Astrocyte of the spinal cord (primary cell): Measurements from ENCODE around the gene ATP2B3.

Source experiments
- DNase-seq: peaks from one replicate; pipeline ENCODE4 v3.0.0; 2011; ENCODE audit warnings: low read depth, low spot score
- H3K4me3 ChIP-seq: 2 replicates; pipeline ENCODE4 v1.5.1; 2011; ENCODE audit warnings: low read depth, mild to moderate bottlenecking, low read length, moderate library complexity
- in situ Hi-C: cut with HindIII; loops from 2 replicates; pipeline ENCODE4 v1.10.0; 2017; ENCODE audit warnings: low sequenced_read_pairs
- TF ChIP-seq, protein P1 (sequence below): IDR thresholded peaks from 2 replicates; pipeline ENCODE4 v1.5.1; 2012; ENCODE audit warnings: low read depth, mild to moderate bottlenecking, low read length, inconsistent platforms

The ATP2B3 gene

DNA sequence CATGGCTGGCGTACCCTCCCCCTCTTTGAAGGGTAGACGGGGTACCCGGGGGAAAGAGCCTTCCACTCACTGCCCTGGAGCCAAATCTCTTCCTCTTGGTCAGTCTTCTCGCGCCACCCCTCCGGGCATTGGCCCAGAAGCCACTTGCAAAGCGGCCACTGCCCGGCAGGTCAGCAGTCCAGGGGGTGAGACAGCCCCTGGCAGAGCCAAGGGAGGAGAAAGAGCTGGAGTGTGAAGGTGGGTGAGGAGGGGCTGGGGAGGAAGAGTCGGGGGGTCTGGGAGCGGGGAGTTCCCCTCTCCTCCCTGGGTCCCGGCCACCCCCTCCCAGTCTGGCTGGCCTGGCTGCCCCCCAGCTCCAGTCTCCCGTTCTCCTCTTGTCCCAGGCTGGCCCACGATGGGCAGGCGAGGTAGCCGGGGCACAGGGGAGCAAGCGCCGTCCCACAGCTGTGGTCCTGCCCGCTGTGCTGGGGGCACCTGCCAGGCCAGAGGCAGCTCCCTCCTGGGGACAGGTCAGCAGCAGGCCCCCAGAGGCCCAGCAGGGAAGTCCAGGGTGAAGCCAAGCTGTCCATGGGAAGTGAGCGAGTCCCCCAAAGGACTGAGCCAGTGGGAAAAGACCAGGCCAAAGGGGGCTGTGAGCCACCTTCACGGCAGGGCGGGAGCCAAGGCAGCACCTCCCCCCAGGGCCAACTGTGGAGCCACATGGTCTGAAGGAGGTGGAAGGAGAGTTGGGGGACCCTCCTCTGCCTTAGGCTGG is 108.0 kb downstream of the ATP2B3 start:
- H3K4me3 ChIP-seq: no peak overlapping the region
- no peak for DNase-seq
- in situ Hi-C loops: no loop called here
- TF ChIP-seq, protein P1, sequence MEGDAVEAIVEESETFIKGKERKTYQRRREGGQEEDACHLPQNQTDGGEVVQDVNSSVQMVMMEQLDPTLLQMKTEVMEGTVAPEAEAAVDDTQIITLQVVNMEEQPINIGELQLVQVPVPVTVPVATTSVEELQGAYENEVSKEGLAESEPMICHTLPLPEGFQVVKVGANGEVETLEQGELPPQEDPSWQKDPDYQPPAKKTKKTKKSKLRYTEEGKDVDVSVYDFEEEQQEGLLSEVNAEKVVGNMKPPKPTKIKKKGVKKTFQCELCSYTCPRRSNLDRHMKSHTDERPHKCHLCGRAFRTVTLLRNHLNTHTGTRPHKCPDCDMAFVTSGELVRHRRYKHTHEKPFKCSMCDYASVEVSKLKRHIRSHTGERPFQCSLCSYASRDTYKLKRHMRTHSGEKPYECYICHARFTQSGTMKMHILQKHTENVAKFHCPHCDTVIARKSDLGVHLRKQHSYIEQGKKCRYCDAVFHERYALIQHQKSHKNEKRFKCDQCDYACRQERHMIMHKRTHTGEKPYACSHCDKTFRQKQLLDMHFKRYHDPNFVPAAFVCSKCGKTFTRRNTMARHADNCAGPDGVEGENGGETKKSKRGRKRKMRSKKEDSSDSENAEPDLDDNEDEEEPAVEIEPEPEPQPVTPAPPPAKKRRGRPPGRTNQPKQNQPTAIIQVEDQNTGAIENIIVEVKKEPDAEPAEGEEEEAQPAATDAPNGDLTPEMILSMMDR: no peak

DNA sequence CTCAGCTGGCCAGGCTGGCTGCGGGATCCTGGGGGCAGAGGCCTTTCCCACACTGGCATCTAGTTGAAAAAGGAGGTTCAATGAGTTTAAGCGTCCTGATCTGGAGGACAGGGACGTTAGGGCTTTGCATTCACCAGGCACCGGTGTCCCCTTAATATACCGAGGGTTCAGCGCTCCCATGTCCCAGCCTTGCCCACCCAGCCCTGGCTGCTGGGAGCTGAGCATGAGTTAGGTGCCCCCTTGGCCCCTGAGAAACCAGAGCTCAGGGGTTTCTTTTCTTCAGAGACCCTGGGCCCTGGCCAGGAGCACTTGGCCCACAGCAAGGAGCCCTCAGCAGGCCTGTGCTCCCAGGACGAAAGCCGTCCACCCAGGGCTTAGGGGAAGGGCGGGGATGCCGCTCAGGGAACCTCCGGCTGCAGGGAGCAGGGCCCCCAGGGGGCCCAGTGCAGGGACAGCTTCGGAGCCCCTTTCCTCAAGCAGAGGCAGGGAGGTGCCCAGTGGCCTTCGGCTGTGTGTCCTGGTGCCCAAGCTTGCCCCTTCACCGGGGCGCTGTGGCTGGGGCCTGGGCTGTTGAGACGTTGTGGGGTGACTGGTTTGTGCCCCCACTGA is 108.7 kb downstream of the ATP2B3 start:
- in situ Hi-C loops: no loop called here
- no peak overlapping the region for H3K4me3 ChIP-seq
- TF ChIP-seq, protein P1: no peak
- DNase-seq: no peak

DNA sequence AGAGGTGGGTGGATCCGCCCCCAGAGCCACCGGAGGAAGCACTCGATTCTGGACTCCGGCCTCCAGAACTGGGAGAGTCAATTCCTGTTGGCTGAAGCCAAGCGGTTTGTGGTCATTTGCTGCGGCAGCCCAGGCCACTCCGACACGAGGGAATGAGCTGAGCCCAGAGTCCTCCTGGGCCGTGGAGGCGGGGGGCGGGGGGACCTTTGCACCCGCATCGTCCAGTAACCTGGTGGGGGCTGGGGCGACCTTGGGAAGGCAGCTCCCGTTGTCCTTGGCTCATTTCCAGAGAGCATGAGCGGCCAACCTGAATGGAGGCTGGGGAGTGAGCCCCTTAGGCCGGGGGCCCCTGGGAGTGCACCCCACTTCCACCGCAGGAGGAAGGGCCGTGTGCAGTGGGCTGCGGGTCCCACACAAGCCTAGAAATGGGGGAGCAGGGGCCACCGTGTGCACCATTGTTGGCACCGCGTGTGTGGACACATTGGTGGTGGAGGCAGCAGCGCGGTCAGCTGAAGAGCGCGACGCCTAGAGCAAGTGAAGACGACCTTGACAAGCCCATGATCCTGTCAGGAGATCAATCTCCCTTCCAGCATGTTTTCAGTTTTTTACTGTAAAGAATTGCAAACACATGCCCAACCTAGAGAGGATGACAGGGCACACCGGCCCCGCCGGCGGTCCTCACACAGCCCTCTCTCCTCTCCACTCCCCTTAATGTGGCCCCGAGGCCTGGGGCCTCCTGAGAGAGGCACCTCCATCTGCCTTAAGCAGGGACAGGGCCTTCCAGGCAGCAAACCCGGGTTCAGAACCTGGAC is 109.6 kb downstream of the ATP2B3 start:
- no peak overlapping the region for H3K4me3 ChIP-seq
- TF ChIP-seq, protein P1: no peak
- in situ Hi-C loops: no loop called here
- no peak for DNase-seq

DNA sequence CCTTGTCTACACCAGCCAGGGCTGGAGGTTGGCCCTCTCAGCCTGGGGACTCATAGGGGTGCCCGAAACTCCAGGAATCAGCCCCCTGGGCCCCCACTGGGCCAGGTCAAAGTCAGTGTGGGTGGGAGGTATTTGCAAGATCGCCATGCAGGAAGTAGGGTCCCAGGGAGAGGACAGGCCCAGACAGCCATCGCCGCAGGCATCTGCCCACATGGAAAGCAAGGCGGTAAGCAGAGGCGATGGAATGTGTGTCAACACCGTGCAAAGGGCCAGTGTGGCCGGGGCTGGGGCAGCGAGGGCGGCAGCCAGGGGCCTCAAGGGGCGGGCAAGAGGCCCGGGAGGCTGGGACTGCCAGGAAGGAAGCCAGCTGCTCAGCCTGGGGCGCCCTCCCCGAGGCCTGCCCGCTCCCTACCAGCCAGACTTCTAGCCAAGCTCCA is 110.3 kb downstream of the ATP2B3 start:
- TF ChIP-seq, protein P1: no peak
- in situ Hi-C loops: no loop called here

DNA sequence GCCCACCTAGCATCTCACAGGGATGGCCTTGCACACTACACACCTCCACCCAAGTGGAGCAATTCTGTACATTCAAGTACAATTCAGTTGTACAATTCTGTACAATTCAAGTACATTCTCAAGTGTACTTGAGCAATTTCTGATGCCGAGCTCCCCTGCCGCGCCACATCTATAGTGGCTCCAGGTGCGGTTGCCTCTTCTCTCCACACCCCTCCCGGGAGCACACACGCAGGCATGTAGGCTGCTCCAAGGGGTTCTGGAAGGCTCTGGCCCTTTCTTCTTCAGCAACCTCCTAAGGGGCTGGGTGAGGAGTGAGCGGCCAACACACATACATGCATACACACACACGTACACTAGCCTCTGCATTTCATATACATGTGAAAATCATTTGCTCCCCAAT is 110.7 kb downstream of the ATP2B3 start:
- TF ChIP-seq, protein P1: no peak
- DNase-seq: no peak
- no peak overlapping the region for H3K4me3 ChIP-seq
- in situ Hi-C loops: no loop called here

More for the DNA sequence above, 110.3 kb downstream of the ATP2B3 start:
- no peak for DNase-seq
- H3K4me3 ChIP-seq: no peak overlapping the region

DNA sequence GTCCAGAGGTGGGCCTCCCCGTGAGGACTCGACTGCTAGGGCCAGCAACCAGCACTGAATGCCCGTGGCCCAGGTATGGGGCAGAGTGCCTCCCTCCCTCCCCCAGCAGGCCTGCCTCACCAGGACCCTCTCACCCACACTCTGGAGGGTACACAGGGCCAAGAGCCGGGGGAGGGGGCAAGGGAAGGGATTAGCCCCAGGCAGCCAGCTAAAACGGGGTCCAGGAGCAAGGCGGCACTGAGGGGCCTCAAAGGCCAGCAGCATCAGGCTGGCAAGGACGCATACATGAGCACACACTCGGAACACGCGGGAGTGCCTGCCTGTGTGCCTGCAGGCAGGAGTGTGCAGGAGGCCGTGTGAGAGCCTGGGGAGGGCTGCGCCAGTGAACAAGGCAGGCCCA is 111.2 kb downstream of the ATP2B3 start:
- in situ Hi-C loops: no loop called here
- TF ChIP-seq, protein P1: no peak
- DNase-seq: no peak

More for the DNA sequence above, 111.2 kb downstream of the ATP2B3 start:
- no peak overlapping the region for H3K4me3 ChIP-seq
